ENCODE measurements around the gene TECPR1. TPM values are rescaled to one million over a fixed set of nuclear protein-coding genes. Genes with fewer than 3 reads are reported as not detected.

The TECPR1 gene
- total and polyA plus RNA-seq, 2 donors (not counting 1 experiment from before 2014, with no cell fraction given), result 20.9 to 52.2 TPM

- no peaks in the 10 kb centered on the region for H3K4me1 Mint-ChIP-seq
- Histone ChIP-seq H2AFZ (ENCODE audit: insufficient read depth, low read depth, low read length, poor library complexity, severe bottlenecking) (no peak overlapping the region), H3K36me3 (replicated peaks in 1 of 2; ENCODE audit: control extremely low read depth in 1 of 2, control insufficient read depth in 1 of 2, extremely low read depth in 1 of 2, insufficient read depth in 2 of 2, low read length in 1 of 2) (peaks cover 0 to 7% of the 10 kb centered on the region in 2 experiments), H3K9ac (ENCODE audit: low read length) (no peak overlapping the region), H3K4me2 (replicated peaks; ENCODE audit: low read depth, low read length, poor library complexity, severe bottlenecking) (no peak overlapping the region), H3K27me3 (replicated peaks in 1 of 4; ENCODE audit: control extremely low read depth in 1 of 4, control insufficient read depth in 3 of 4, insufficient read depth in 4 of 4, low read length in 3 of 4) (no peaks in the 10 kb centered on the region), H3K9me3 (ENCODE audit: control extremely low read depth in 1 of 3, control insufficient read depth in 2 of 3, insufficient read depth in 1 of 3, low read length in 2 of 3) (peaks cover 0 to 10% (median 3%) of the 10 kb centered on the region in 3 donors), H3K4me1 (ENCODE audit: control insufficient read depth in 2 of 2, insufficient read depth in 2 of 2, low read length in 2 of 2) (no peaks in the 10 kb centered on the region), H3K79me2 (ENCODE audit: control insufficient read depth, insufficient read depth, low read length) (peaks cover 4% of the 10 kb centered on the region), H4K20me1 (ENCODE audit: control insufficient read depth, insufficient read depth, low read length, poor library complexity, severe bottlenecking) (no peaks in the 10 kb centered on the region), H3K27ac (ENCODE audit: low read length in 2 of 2) (no peak overlapping the region), H3K4me3 (ENCODE audit: control extremely low read depth in 1 of 5, extremely low read depth in 1 of 5, insufficient read depth in 1 of 5, low read depth in 2 of 5, low read length in 4 of 5) (no peak overlapping the region)
- H3K27ac Mint-ChIP-seq, result no peak overlapping the region
- ChIA-PET CTCF (interaction anchor here (1.7 kb wide), 1 partner anchor 15 kb away, joined by 7 read pairs; no protein-coding TSS in a partner anchor), POLR2A (no interaction called here)
- ATAC-seq (ENCODE audit: low read depth) (no peak), DNase-seq (no peak)
- WGBS (ENCODE audit: insufficient coverage), result 100% methylated on average over 2 of the region's 5 CpGs
- intact Hi-C loops (cut with micrococcal nuclease), result no loop called here
- TF ChIP-seq EZH2 (IDR thresholded peaks at IDR 0.05; ENCODE audit: borderline replicate concordance, insufficient read depth, low read depth, low read length, poor library complexity, severe bottlenecking) (no peak), CTCF (IDR thresholded peaks at IDR 0.05) (no peak)
- H3K27me3 Mint-ChIP-seq, result no peaks in the 10 kb centered on the region
- no peak overlapping the region for H3K4me3 Mint-ChIP-seq
- H3K9me3 Mint-ChIP-seq (ENCODE audit: insufficient read depth), result no peaks in the 10 kb centered on the region
Measured at GRCh38 chr7:98265841-98266271, 13.8 kb upstream of the TECPR1 start.

- ChIA-PET CTCF (interaction anchor here (0.7 kb wide), 1 partner anchor 162 kb away, joined by 3 read pairs; no protein-coding TSS in a partner anchor), POLR2A (no interaction called here)
- H3K4me1 ChIP-seq (ENCODE audit: control insufficient read depth in 2 of 2, insufficient read depth in 2 of 2, low read length in 2 of 2), result peaks cover 2 to 8% of the 10 kb centered on the region in 2 donors
- peaks cover 21% of the 10 kb centered on the region for H3K79me2 ChIP-seq (ENCODE audit: control insufficient read depth, insufficient read depth, low read length)
- intact Hi-C loops (cut with micrococcal nuclease), result loop anchor here (10.0 kb wide), 1 partner anchor 1143 kb away; the partner anchor contains the start of gene SDHAF3
- peaks cover 0 to 13% (median 3%) of the 10 kb centered on the region in 3 donors for H3K9me3 ChIP-seq (ENCODE audit: control extremely low read depth in 1 of 3, control insufficient read depth in 2 of 3, insufficient read depth in 1 of 3, low read length in 2 of 3)
- TF ChIP-seq EZH2 (IDR thresholded peaks at IDR 0.05; ENCODE audit: borderline replicate concordance, insufficient read depth, low read depth, low read length, poor library complexity, severe bottlenecking), result no peak
- no peak for TF ChIP-seq CTCF (IDR thresholded peaks at IDR 0.05)
- Mint-ChIP-seq H3K4me3 (no peak overlapping the region), H3K9me3 (ENCODE audit: insufficient read depth) (no peaks in the 10 kb centered on the region), H3K27me3 (no peaks in the 10 kb centered on the region), H3K27ac (no peak overlapping the region), H3K4me1 (peaks cover 5% of the 10 kb centered on the region)
- no peak overlapping the region for H3K4me3 ChIP-seq (ENCODE audit: control extremely low read depth in 1 of 5, extremely low read depth in 1 of 5, insufficient read depth in 1 of 5, low read depth in 2 of 5, low read length in 4 of 5)
- ATAC-seq (ENCODE audit: low read depth) (no peak), DNase-seq (no peak)
- no peaks in the 10 kb centered on the region for H4K20me1 ChIP-seq (ENCODE audit: control insufficient read depth, insufficient read depth, low read length, poor library complexity, severe bottlenecking)
- no peaks in the 10 kb centered on the region for H3K27me3 ChIP-seq (replicated peaks in 1 of 4; ENCODE audit: control extremely low read depth in 1 of 4, control insufficient read depth in 3 of 4, insufficient read depth in 4 of 4, low read length in 3 of 4)
- 91% methylated on average over 4 of the region's 6 CpGs for WGBS (ENCODE audit: insufficient coverage)
- H3K36me3 ChIP-seq (replicated peaks in 1 of 2; ENCODE audit: control extremely low read depth in 1 of 2, control insufficient read depth in 1 of 2, extremely low read depth in 1 of 2, insufficient read depth in 2 of 2, low read length in 1 of 2), result peaks cover 0 to 17% of the 10 kb centered on the region in 2 experiments
- no peak overlapping the region for H2AFZ ChIP-seq (ENCODE audit: insufficient read depth, low read depth, low read length, poor library complexity, severe bottlenecking)
- H3K27ac ChIP-seq (ENCODE audit: low read length in 2 of 2), result no peak overlapping the region
- no peak overlapping the region for H3K9ac ChIP-seq (ENCODE audit: low read length)
- H3K4me2 ChIP-seq (replicated peaks; ENCODE audit: low read depth, low read length, poor library complexity, severe bottlenecking), result no peak overlapping the region
Measured at GRCh38 chr7:98257701-98258100, 5.7 kb upstream of the TECPR1 start.

All from B cell (primary cell).